Hepatic stellate cell (primary cell): ENCODE results near the gene FAT1.

Experiments used
- DNase-seq: peaks from one replicate; pipeline ENCODE4 v3.0.0; 2011; ENCODE audit warnings: low spot score

FAT1 gene

DNA sequence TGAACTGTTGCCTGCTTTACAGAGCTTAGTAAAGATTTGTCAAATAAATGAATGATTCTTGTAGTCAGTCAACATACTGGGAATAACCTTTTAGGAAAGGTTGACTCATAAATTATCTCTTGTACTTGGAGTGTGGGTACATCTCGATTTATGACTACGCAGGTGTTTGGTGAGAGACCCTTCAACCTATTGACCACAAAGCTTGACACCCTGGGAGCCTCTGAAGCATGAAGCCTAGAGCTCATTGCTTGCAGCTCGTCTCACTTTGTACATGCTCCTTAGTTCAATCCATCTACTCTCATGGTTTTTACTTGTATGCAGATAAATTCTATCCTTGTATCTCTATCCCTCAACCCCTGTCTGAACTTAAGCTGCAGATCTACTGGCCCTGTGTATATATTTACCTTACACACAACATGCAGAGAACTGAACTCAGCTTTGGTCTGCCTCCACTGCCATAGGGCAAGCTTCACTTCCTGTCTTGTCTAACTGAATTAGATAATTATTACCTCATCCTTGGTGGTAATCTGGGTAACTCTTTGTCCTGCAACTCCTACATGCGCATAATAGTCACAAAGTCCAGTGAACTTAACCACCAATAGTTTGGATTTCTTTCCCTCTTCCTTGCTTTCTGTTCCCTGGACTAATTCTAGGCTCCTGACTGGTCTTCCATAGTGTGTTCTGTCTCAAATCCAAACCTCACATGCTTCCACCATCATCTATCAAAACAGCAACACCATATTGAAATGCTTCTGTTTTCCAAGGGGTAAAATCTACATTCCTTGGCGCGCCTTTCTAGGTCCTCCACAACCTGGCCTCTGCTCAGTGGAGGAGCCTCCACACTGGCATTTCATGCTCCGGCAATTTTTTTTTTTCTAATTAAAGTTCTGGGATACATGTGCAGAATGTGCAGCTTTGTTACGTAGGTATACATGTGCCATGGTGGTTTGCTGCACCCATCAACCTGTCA lies 32.2 kb upstream of the FAT1 start:
- DNase-seq, result no peak

DNA sequence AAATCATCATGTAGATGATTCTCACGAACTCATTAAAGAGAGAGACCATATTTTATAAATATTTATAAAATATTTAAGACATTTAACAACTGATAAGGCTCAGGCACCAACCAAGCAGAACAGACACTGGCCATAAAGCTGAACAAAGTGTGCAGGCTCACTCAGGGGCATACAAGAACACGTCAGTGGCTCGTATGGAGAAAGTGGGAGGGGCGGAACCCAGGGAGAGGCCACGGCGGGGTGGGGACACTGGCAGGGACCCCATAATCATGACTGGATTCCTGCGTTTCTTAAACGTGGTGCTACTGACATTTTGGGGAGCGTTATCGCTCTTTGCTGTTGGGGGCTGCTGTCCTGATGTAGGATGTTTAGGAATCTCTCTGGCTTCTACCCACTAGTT lies 31.3 kb upstream of the FAT1 start:
- no peak for DNase-seq

DNA sequence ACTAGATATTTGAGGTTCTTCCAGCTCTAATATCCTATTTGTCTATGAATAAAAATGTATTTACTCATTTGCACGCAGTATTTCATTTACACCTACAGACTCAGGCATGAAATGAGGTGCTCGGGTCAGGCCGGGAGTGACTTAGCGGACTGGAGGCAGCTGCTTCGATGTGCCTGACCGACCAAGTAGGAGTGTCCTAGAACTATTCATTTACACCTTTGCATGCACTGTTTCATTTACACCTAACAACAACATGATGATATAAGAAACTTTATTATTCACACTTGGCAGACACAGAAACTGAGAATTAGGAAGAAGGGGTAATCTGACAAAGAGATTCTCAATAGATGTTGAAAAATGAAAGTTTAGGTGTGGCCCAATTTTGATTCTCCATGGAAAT lies 28.7 kb upstream of the FAT1 start:
- no peak for DNase-seq

DNA sequence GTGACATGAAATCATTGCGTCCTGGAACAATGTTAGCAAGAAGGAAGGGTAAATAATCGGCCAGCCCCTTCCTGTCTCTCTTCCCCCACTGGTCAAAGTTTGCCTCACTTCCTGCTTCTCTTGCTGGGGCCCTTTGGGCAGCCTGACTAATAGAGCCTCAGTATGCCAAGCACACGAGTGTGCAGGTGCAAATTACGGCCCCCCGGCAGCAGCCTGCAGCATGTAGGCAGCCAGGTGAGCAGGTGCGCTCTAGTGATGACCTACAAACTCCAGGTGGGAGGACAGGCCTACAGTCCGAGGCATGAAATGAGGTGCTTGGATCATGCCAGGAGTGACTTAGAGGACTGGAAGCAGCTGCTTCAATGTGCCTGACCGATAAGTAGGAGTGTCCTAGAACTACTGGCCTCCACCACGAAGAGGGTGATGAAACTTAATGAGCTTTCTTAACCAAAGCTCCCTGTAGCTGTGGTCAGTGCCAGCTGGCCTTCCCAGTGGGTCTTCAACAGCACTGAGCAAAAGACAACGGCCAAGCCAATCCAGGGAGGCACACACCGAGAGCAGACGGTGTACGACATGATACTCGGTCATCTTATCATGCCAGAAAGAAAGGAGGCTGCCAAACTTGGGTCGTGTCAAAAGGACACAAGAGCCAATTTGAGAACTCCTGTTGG lies 26.1 kb upstream of the FAT1 start:
- no peak for DNase-seq

DNA sequence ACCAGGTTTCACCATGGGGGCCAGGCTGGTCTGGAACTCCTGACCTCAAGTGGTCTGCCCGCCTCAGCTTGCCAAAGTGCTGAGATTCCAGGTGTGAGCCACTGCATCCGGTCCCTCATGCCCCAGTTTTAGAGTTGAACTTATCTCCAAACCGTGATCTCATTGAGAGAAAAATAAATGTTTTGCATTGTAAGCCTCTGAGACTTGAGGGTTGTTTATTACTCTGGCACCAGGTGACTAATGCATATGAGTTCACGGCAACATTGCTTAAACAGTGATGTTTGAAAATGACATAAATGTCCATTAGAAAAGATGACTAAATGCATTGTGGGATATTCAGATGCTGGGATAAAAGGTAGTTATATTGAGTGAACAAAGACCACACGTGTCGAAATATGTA lies 22.9 kb upstream of the FAT1 start:
- no peak for DNase-seq

DNA sequence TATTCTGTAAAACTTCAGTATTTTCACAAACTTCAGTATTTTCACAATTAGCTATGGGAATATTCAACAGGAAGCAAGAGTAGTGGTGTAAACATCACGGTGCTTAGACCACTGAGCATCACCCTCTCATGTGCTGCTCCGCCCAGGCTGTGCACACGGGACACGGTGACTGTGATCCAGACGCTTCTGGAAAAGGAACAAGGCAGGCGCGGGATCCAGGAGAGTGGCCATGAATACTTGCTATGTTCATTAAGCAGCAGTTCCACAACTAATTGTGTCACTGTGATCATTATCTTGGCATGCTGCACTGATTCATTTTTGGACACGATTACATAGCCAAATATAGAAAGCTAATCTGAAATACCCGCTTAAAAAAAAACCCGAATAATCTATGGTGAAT lies 19.6 kb upstream of the FAT1 start:
- DNase-seq, result no peak

DNA sequence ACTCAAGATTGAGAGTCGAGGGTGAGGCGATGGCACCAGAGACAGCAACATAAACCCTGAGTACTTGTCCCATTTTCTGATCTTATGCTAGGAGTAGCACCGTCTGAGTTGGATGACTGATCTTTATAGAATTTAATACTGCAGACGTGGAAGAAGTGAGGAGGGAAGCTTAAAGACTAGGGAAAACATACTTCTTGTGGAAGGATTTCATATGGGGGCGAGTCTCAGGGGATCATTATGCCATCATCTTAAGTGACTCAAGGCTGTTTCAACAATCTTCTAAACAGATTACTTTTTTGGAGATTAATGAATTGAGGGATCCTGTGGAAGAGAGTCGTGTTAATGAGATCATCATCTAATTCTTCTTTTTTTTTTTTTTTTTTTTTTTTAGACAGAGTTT lies 17.2 kb upstream of the FAT1 start:
- DNase-seq, result peak; percentile 46

DNA sequence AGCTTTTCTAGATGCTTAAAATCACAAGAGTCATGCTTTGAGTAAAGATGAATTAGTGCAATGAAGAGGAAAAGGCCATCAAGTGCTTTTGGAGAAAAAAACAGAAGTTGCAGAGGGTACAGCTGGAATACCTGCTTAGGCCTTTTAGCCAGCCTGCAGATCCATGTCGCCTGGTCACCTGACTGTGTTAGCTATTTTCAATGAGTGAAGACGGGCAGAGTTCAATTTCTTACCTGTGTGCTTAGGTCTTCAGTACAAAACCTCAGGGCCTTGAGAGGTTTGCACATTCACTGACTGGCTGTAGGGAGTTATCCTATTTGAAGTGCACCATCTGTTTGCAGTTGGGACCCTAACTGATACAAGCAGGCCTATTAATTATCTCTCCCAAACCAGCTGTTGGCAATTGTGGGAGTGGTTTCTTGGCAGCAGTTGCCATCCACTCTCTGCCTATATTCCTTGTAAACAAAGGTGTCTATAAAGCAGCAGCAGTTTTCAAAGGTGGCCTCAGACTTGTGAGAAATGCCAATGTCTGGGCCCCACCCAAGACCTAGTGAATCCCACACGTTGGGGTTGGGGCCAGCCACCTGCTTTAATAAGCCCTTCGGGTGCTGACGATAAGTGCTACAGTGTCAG lies 16.3 kb upstream of the FAT1 start:
- DNase-seq, result no peak

DNA sequence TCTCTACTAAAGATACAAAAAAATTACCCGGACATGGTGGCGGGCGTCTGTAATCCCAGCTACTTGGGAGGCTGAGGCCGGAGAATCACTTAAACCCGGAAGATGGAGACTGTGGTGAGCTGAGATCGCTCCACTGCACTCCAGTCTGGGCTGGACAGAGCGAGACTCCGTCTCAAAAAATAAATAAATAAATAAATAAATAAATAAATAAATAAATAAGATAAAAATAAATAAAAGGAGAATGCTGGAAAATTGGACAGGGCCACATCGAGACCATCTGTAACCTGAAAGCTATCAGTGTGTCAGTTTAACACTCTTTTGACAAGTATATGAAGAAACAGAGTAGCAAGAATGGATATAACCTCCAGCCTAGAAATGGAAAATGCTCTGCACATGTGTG lies 15.7 kb upstream of the FAT1 start:
- DNase-seq, result no peak

DNA sequence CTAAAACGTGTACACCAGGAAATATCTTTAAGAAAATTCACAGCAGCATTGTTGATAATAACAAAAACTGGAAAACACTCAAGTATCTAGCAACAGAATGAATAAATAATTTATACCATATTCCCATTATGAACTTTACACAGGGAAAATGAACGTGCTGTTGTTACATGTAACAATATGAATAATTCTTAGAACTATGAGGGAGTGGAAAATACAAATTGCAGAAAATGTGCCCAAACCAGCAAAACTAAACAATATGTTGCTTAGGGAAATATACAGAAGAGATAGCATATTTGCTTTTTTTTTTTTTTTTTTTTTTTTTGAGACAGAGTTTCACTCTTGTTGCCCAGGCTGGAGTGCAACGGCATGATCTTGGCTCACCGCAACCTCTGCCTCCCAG lies 14.8 kb upstream of the FAT1 start:
- no peak for DNase-seq

DNA sequence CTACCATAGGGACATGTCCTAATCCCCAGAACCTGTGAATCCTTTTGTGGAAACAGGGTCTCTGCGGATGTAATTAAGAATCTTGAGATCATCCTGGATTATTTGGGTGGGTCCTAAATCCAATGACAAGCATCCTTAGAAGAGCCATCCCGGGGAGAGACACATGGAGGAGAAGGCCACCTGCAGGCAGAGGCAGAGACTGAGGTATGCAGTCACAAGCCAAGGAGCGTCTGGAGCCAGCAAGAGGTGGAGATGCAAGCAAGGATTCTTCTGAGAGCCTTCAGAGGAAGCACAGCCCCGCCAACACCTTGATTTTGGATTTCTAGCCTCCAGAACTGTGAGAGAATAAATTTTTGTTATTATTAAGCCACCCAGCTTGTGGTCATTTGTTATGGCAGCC lies 13.8 kb upstream of the FAT1 start:
- no peak for DNase-seq

DNA sequence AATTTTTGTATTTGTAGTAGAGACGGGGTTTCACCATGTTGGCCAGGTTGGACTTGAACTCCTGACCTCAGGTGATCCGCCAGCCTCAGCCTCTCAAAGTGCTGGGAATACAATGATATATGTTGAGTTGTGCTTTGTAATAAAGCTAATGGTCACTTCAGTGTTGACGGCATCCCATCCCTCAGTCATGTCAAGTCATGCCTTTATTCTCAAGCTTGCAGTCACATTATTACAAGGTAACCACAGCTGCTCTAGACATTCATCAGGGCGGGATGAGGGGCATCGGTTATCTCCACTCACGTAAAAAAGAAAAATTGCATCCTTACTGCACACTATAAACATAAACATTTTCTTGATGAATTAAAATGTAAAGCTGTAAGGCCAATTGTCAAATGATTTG lies 12.8 kb upstream of the FAT1 start:
- DNase-seq, result no peak

DNA sequence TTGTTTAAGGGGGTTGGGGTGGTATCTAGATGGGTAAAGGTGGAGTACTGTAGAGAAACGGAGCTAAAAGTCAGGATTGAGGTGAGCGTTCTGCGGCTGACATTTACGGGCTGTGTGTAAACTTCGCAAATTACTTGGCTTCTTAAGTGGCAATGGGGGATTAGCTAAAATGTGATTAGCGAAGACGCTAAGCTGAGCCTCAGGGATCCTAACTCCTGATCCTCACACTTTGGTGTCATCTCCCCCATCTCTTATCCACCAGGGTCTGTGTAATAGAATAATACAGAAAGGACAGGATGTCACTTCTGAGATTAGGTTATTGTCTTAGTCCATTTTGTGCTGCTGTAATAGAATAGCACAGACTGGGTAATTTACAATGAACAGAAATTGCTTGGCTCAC lies 10.6 kb upstream of the FAT1 start:
- DNase-seq, result no peak

DNA sequence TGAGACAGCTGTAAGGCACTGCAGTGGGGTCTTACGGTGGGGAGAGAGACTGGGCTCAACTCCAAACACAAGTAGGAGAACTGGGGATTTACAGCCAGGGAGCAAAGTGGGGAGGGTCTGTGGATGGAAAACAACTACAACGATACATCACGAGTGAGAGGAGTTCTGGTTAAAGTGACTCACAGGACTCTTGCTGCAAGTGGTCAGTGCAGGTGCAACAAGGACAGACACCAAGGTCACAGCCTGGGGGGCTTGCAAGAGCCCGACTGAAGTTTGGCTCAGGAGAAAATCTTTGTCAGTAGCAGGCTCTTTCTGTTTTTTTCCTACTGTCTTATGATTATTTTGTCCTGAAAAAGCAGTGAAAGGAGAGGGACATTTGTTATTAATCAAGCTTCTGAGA lies 10.1 kb upstream of the FAT1 start:
- DNase-seq, result no peak

DNA sequence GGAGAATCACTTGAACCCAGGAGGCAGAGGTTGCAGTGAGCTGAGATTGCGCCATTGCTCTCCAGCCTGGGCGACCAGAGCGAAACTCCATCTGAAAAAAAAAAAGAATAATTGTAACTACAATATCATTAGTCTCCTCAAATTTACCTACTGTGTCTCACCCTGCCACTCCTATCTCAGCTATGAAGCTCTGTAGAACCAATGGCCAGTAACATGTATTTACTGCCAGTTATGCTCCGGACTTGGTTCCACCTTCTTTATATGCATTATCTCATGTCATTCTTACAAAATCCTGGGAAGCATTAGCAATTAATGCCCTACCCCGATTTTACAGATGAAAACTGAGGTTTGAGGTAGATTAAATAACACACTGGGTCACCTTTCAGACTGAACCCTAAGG lies 7.0 kb upstream of the FAT1 start:
- DNase-seq, result no peak

DNA sequence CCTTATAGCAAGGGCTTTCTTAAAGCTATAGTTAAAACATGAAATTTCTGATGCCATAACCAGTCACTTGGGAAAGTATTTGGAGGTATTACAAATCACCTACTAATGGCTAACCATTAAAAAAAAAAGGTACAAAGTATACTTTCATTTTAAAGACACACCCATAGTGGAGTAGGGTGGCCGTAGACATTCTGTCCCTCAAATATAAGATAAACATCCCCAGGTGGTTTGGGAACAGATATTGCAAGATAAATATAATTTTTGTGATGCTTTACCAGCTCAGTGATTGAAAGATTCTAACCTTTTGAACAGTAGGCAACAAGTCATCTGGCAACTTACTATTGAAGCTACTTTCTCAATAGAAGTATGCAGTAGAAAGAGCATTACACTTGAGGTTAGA lies 6.2 kb upstream of the FAT1 start:
- no peak for DNase-seq

DNA sequence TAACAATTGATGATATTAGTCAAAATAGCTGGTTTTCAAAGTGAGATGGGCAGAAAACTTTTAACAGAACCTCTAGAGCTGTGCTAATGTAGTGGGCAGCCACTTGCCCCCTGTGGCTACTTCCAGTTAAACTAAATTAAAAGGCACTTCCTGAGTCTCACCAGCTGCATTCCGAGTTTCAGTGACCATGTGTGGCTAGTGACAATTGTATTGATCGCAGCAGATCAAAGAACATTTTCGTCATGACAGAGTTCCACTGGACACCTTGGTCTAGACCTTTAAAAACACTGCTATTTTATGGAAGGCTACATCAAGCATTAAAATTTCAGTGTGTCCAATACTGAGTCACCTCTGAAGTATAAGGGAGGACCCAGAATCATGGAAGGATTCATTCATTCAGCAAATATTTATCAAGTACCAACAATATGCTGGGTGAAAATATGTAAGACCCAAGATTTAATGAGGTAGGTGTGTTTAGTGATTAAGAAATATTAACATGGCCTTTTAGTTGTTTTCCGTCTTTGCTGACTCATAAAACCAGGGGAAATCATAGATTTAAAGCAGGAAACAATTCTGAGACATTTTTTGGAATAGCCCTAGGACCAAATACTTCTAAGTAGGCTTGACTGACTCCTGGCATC lies 5.1 kb upstream of the FAT1 start:
- DNase-seq, result no peak

DNA sequence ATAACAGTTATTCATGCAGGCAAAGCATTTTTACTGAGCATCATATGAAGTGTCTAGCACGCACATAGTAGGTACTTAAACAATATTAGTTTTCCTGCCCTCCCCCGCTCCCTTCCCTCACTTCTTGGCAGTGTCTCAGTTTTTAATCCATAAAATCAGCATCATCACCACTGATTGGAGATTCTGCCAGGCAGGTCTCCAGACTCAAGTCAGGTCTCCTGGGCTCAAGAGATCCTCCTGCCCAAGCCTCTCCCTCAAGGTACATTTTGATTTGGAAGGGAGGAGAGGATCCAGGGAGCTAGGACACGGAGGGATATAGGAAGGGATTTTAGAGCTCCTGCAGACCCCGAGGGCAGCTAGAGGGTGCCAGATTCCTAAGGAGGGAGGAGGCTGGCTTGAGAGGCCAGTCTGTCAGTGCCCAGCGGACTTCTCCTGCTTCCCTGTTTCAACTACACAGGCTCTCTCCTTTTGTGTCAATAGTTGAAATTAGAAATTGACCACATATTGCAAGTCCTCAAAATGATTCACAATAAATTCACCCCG lies 4.4 kb upstream of the FAT1 start:
- DNase-seq, result no peak

DNA sequence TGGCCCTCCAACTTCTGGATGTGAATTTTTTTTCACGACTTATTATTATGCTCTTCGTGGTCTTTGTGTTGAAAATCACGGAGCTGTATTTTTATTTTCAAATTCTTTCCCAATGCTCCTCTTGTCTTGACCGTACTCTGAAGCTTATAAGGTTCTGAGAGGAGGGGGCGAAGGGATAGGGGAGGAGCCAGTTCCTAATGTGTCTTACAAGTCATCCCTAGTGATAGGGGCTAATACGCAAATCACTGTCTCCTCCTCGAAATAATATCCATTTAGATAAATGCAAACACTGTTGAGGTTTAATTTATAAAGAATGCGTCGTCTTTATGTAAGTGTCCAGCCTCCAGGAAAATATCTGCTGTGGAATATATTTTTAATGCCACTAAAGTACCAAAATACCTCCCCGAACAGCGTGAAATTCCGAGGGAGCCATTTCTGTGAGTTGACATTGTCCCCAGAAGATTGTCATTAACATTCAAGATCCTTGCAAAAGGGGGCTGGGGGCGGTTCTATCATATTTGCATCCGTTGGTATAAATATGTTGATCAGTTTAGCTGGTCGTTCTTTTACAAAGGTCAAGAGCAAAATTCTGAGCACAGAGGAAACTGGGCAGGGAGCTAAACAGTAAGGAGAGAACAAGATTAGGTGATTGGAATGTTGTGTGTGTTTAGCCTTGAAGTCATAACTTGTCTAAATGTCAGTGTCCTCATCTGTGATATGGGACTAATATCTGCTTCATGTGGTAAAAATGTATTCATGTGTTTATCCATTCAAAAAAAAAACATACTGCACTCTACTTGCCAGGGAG lies 3.7 kb upstream of the FAT1 start:
- DNase-seq, result no peak

DNA sequence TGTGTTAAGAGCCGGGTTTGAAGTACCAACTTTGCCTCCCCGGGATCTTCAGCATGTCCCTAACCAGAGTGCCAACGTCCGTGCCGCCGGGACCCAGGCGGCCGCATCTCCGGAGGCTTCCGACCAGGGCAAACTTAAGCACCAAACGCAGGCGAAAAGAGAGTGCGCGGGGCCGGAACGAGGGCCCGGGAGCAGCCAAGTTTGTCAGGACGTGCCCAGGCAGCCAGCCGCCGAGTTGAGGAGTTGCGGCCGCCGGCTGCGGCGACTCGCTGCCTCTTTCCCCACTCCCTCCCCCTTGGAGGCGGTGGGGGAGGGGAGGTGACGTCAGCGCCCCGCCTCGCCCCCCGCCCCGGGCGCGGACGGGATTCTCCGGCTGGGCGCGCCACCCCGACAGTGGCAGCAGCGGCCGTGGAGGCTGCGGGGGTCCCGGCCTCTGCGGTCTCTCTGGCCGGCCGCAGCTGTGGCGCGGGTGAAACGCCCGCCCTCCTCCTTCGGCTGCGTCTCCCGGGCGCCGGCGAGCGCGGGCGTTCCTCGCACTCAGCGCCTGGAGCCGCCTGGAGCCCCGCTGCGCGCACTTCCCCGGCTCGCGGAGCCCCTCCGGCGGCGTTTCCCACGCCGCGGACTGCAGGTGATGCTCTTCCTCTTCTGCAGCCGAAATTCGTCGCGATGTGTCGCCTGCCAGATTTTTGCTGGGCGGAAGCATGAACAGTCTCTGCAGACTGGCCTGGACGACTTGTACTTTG lies 2.9 kb upstream of the FAT1 start:
- peak; percentile 88 for DNase-seq
